MM.1S (cell line): Measurements from ENCODE around the gene DACT3.

Experiments
- EZH2 ChIP-seq: fragments of 300-600 bp; sonication (generic); optimal IDR thresholded peaks from 2 replicates; pipeline ENCODE3; 2017; ENCODE audit warnings: low read depth, mild to moderate bottlenecking, antibody characterized with exemption, low read length, mixed read lengths
- EZH2phosphoT487 ChIP-seq: fragments of 300-600 bp; sonication (generic); IDR thresholded peaks from 2 replicates; pipeline ENCODE4 v1.6.1; 2018; ENCODE audit warnings: antibody characterized with exemption, low read length
- TF ChIP-seq, protein P1 (sequence below): fragments of 300-600 bp; sonication (generic); IDR thresholded peaks from 2 replicates; pipeline ENCODE4 v1.5.1; 2016; ENCODE audit warnings: antibody characterized with exemption, low read length, mixed read lengths

DNA sequence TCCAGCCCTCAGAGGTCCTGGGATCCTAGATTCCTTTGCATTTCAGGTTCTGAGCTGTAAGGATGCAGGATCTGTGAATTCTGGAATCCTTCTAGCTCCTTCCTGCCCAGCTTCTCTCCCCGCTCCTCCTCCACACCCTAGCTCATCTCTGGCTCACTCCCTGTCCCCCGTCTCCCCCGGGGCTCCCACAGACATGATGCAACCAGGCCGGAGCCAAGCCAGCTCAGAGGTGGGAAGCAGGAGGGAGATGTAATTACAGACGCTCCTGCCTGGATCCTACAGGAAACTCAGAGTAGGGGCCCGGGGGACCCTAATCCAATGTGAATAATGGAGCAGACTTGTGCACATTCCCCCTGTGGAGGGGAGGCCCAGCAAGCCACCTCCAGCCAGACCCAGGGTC, 29.5 kb downstream of the DACT3 start:
- TF ChIP-seq, protein P1, sequence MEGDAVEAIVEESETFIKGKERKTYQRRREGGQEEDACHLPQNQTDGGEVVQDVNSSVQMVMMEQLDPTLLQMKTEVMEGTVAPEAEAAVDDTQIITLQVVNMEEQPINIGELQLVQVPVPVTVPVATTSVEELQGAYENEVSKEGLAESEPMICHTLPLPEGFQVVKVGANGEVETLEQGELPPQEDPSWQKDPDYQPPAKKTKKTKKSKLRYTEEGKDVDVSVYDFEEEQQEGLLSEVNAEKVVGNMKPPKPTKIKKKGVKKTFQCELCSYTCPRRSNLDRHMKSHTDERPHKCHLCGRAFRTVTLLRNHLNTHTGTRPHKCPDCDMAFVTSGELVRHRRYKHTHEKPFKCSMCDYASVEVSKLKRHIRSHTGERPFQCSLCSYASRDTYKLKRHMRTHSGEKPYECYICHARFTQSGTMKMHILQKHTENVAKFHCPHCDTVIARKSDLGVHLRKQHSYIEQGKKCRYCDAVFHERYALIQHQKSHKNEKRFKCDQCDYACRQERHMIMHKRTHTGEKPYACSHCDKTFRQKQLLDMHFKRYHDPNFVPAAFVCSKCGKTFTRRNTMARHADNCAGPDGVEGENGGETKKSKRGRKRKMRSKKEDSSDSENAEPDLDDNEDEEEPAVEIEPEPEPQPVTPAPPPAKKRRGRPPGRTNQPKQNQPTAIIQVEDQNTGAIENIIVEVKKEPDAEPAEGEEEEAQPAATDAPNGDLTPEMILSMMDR = no peak
- TF ChIP-seq EZH2phosphoT487 = no peak
- no peak for TF ChIP-seq EZH2
